Measurements from ENCODE around the gene EMP3. TPM values are rescaled to one million over a fixed set of nuclear protein-coding genes. Genes with fewer than 3 reads are reported as not detected.

EMP3 gene
- total and polyA plus RNA-seq, 9 of the 15 experiments (the other 6 are each of a cell fraction or from before 2014, with no cell fraction given), result 123 to 386 (median 296) TPM

DNA sequence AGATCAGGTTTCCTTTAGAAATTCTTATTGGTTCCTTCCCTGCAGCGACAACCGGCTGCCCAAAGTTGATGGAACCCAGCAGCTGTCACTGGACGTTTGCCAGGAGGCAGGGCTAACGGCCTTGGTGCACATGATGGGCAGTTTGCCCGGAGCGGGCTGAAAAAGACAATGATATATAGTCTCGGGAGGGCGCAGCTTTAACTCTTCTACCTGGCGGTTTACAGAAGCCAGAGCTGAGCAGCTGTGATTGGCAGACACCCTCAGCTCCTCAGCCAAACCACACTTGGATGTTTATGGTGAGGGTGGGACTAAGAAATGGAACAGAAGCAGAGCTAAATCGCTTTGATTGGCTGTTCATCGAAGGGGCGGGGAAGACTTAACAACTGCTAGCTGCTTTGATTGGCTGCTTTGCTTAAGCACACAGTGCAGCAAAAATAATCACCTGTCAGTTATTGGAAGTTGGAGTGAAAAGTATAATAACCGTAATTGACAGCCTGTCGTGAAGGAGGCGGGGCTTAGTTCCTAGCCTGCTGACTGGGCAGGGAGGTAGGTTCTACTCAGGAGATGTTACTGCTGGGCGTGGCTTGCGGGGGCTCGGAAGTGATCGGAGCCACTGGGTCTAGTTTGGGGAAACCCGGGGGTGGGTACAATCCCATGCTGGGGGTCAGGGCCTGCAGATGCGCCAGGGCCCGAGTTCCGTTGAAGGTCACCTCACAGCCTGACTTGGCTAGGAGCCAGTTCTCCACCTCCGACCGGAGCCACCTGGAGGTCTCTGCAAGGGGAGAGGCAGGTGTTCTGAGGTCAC lies 7.5 kb downstream of the EMP3 start (continued):
- TF ChIP-seq, protein P1, sequence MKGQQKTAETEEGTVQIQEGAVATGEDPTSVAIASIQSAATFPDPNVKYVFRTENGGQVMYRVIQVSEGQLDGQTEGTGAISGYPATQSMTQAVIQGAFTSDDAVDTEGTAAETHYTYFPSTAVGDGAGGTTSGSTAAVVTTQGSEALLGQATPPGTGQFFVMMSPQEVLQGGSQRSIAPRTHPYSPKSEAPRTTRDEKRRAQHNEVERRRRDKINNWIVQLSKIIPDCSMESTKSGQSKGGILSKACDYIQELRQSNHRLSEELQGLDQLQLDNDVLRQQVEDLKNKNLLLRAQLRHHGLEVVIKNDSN (CRISPR knock-in tag; IDR thresholded peaks at IDR 0.05), result peak; percentile 17
- TF ChIP-seq ZEB2 (IDR thresholded peaks at IDR 0.05) (peak; percentile 79), CREB1 (IDR thresholded peaks at IDR 0.05) (no peak), CREB1 (CRISPR knock-in tag; IDR thresholded peaks at IDR 0.05) (peak; percentile 36; the same call in 1 of the 2 replicates), CAMTA2 (CRISPR knock-in tag; conservative IDR thresholded peaks at IDR 0.05) (peak; percentile 87; the same call in 1 of the 2 replicates), TOE1 (IDR thresholded peaks at IDR 0.05; ENCODE audit: borderline replicate concordance) (no peak; the same call in 1 of the 2 replicates), TOE1 (CRISPR knock-in tag; IDR thresholded peaks at IDR 0.05; ENCODE audit: borderline replicate concordance, low read depth) (no peak), MBD2 (IDR thresholded peaks at IDR 0.05; ENCODE audit: borderline replicate concordance, low read depth) (peak; percentile 61; the same call in 1 of the 2 replicates)
- TF ChIP-seq, protein P2, sequence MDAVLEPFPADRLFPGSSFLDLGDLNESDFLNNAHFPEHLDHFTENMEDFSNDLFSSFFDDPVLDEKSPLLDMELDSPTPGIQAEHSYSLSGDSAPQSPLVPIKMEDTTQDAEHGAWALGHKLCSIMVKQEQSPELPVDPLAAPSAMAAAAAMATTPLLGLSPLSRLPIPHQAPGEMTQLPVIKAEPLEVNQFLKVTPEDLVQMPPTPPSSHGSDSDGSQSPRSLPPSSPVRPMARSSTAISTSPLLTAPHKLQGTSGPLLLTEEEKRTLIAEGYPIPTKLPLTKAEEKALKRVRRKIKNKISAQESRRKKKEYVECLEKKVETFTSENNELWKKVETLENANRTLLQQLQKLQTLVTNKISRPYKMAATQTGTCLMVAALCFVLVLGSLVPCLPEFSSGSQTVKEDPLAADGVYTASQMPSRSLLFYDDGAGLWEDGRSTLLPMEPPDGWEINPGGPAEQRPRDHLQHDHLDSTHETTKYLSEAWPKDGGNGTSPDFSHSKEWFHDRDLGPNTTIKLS (IDR thresholded peaks at IDR 0.05; ENCODE audit: borderline replicate concordance, low read depth), result peak; percentile 43; the same call in 1 of the 2 replicates
- TF ChIP-seq, protein P3, sequence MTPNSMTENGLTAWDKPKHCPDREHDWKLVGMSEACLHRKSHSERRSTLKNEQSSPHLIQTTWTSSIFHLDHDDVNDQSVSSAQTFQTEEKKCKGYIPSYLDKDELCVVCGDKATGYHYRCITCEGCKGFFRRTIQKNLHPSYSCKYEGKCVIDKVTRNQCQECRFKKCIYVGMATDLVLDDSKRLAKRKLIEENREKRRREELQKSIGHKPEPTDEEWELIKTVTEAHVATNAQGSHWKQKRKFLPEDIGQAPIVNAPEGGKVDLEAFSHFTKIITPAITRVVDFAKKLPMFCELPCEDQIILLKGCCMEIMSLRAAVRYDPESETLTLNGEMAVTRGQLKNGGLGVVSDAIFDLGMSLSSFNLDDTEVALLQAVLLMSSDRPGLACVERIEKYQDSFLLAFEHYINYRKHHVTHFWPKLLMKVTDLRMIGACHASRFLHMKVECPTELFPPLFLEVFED (CRISPR knock-in tag; conservative IDR thresholded peaks at IDR 0.05), result no peak
- TF ChIP-seq, protein P4, sequence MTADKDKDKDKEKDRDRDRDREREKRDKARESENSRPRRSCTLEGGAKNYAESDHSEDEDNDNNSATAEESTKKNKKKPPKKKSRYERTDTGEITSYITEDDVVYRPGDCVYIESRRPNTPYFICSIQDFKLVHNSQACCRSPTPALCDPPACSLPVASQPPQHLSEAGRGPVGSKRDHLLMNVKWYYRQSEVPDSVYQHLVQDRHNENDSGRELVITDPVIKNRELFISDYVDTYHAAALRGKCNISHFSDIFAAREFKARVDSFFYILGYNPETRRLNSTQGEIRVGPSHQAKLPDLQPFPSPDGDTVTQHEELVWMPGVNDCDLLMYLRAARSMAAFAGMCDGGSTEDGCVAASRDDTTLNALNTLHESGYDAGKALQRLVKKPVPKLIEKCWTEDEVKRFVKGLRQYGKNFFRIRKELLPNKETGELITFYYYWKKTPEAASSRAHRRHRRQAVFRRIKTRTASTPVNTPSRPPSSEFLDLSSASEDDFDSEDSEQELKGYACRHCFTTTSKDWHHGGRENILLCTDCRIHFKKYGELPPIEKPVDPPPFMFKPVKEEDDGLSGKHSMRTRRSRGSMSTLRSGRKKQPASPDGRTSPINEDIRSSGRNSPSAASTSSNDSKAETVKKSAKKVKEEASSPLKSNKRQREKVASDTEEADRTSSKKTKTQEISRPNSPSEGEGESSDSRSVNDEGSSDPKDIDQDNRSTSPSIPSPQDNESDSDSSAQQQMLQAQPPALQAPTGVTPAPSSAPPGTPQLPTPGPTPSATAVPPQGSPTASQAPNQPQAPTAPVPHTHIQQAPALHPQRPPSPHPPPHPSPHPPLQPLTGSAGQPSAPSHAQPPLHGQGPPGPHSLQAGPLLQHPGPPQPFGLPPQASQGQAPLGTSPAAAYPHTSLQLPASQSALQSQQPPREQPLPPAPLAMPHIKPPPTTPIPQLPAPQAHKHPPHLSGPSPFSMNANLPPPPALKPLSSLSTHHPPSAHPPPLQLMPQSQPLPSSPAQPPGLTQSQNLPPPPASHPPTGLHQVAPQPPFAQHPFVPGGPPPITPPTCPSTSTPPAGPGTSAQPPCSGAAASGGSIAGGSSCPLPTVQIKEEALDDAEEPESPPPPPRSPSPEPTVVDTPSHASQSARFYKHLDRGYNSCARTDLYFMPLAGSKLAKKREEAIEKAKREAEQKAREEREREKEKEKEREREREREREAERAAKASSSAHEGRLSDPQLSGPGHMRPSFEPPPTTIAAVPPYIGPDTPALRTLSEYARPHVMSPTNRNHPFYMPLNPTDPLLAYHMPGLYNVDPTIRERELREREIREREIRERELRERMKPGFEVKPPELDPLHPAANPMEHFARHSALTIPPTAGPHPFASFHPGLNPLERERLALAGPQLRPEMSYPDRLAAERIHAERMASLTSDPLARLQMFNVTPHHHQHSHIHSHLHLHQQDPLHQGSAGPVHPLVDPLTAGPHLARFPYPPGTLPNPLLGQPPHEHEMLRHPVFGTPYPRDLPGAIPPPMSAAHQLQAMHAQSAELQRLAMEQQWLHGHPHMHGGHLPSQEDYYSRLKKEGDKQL (CRISPR knock-in tag; IDR thresholded peaks at IDR 0.05; ENCODE audit: borderline replicate concordance), result no peak
- TF ChIP-seq, protein P5, sequence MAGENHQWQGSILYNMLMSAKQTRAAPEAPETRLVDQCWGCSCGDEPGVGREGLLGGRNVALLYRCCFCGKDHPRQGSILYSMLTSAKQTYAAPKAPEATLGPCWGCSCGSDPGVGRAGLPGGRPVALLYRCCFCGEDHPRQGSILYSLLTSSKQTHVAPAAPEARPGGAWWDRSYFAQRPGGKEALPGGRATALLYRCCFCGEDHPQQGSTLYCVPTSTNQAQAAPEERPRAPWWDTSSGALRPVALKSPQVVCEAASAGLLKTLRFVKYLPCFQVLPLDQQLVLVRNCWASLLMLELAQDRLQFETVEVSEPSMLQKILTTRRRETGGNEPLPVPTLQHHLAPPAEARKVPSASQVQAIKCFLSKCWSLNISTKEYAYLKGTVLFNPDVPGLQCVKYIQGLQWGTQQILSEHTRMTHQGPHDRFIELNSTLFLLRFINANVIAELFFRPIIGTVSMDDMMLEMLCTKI (IDR thresholded peaks at IDR 0.05; ENCODE audit: partially characterized antibody), result no peak

All from K562 (cell line).